Ishikawa (cell line): ENCODE data around the gene ARMC2.

Experiments
- CEBPB ChIP-seq: IDR thresholded peaks from 2 replicates; pipeline ENCODE4 v1.6.1; 2012
- CREB1 ChIP-seq: IDR thresholded peaks from 2 replicates; pipeline ENCODE4 v1.6.1; 2012; ENCODE audit warnings: low read depth
- EGR1 ChIP-seq: IDR thresholded peaks from 2 replicates; pipeline ENCODE4 v1.6.1; 2012
- EP300 ChIP-seq: IDR thresholded peaks from 2 replicates; pipeline ENCODE4 v1.6.1; 2012; ENCODE audit warnings: borderline replicate concordance
- FOXM1 ChIP-seq: IDR thresholded peaks from 2 replicates; pipeline ENCODE4 v1.6.1; 2012; ENCODE audit warnings: low read depth, borderline replicate concordance
- MAX ChIP-seq: IDR thresholded peaks from 2 replicates; pipeline ENCODE4 v1.6.1; 2012
- NFIC ChIP-seq: IDR thresholded peaks from 2 replicates; pipeline ENCODE4 v1.6.1; 2012
- RAD21 ChIP-seq: IDR thresholded peaks from 2 replicates; pipeline ENCODE4 v1.6.1; 2012; ENCODE audit warnings: low read depth
- REST ChIP-seq: IDR thresholded peaks from 2 replicates; pipeline ENCODE4 v1.6.1; 2012; ENCODE audit warnings: low read depth, mild to moderate bottlenecking
- TAF1 ChIP-seq: IDR thresholded peaks from 2 replicates; pipeline ENCODE4 v1.6.1; 2012; ENCODE audit warnings: low read depth, mild to moderate bottlenecking
- TCF12 ChIP-seq: IDR thresholded peaks from 2 replicates; pipeline ENCODE4 v1.6.1; 2012; ENCODE audit warnings: low read depth
- TEAD4 ChIP-seq: IDR thresholded peaks from 2 replicates; pipeline ENCODE4 v1.6.1; 2012
- USF1 ChIP-seq: IDR thresholded peaks from 2 replicates; pipeline ENCODE4 v1.6.1; 2012
- YY1 ChIP-seq: IDR thresholded peaks from 2 replicates; pipeline ENCODE4 v1.6.1; 2012; ENCODE audit warnings: low read depth
- ZBTB7A ChIP-seq: IDR thresholded peaks from 2 replicates; pipeline ENCODE4 v1.6.1; 2012; ENCODE audit warnings: low read depth

ARMC2 gene

GRCh38 chr6:108799791-108800190 is 48.4 kb upstream of the ARMC2 start:
- TF ChIP-seq EGR1 (no peak), REST (no peak), USF1 (no peak), YY1 (no peak), TEAD4 (no peak), EP300 (no peak), ZBTB7A (no peak), NFIC (no peak), TAF1 (no peak), FOXM1 (no peak), RAD21 (no peak)

- TF ChIP-seq TAF1 (no peak), USF1 (no peak), YY1 (no peak), RAD21 (no peak), ZBTB7A (no peak), EP300 (no peak), TCF12 (no peak), REST (no peak), EGR1 (no peak), NFIC (no peak), TEAD4 (no peak)
These were observed 47.8 kb upstream of the ARMC2 start for GRCh38 chr6:108800427-108800864.

GRCh38 chr6:108801366-108801765 is 46.9 kb upstream of the ARMC2 start:
- TF ChIP-seq EP300 (no peak), TEAD4 (no peak), RAD21 (no peak), TAF1 (no peak), NFIC (no peak), EGR1 (no peak), USF1 (no peak), FOXM1 (no peak), YY1 (no peak), MAX (no peak), CEBPB (no peak), CREB1 (no peak), REST (no peak), TCF12 (no peak), ZBTB7A (no peak)

- TF ChIP-seq CEBPB (no peak), ZBTB7A (no peak), CREB1 (no peak)
These were observed 44.2 kb upstream of the ARMC2 start for GRCh38 chr6:108803982-108804490.

GRCh38 chr6:108804956-108805355 is 43.3 kb upstream of the ARMC2 start:
- no peak for TF ChIP-seq NFIC
- TF ChIP-seq ZBTB7A, result no peak
